Prostate gland (tissue), 2 donors: ENCODE results near the gene MED27.

ENCODE experiments used
- POLR2A ChIP-seq: fragments of 450-650 bp; IDR thresholded peaks from one replicate; pipeline ENCODE4 v1.6.1; 2016; ENCODE audit warnings: antibody characterized with exemption, mild to moderate bottlenecking
- POLR2AphosphoS5 ChIP-seq: sonication (generic); formaldehyde crosslinking; IDR thresholded peaks from one replicate; pipeline ENCODE4 v1.6.1; 2017; ENCODE audit warnings: antibody characterized with exemption
- TF ChIP-seq, protein P1 (sequence below), 4 experiments: fragments of 200-600 bp in 2 of 4; fragments of 450-650 bp in 2 of 4; sonication (generic) in 2 of 4; IDR thresholded peaks; 1 replicate in 3 of 4; 2 replicates in 1 of 4; pipeline ENCODE4 v1.5.1; 2016 to 2019; ENCODE audit warnings: antibody characterized with exemption in 4 of 4, mild to moderate bottlenecking in 2 of 4, moderate library complexity in 2 of 4

DNA sequence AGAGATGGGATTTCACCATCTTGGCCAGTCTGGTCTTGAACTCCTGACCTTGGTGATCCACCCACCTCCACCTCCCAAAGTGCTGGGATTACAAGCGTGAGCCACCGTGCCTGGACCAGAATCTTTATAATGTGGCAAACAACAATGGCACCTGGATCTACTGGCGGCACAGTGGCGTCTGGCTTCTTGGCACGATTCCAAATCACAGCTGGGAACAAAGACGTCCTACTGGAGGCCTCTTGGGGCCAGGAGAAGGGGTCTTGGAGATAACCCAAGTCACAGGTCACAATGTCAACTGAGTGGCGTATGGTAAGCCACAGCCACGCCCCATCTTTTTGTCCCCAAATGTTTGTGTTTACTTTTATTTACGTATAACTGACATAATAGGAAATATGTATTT is 262.0 kb downstream of the MED27 start:
- TF ChIP-seq, protein P1, sequence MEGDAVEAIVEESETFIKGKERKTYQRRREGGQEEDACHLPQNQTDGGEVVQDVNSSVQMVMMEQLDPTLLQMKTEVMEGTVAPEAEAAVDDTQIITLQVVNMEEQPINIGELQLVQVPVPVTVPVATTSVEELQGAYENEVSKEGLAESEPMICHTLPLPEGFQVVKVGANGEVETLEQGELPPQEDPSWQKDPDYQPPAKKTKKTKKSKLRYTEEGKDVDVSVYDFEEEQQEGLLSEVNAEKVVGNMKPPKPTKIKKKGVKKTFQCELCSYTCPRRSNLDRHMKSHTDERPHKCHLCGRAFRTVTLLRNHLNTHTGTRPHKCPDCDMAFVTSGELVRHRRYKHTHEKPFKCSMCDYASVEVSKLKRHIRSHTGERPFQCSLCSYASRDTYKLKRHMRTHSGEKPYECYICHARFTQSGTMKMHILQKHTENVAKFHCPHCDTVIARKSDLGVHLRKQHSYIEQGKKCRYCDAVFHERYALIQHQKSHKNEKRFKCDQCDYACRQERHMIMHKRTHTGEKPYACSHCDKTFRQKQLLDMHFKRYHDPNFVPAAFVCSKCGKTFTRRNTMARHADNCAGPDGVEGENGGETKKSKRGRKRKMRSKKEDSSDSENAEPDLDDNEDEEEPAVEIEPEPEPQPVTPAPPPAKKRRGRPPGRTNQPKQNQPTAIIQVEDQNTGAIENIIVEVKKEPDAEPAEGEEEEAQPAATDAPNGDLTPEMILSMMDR (IDR thresholded peaks at IDR 0.05): no peak
- TF ChIP-seq POLR2A (no peak), POLR2AphosphoS5 (no peak)
